HepG2 (cell line): ENCODE measurements around the gene CNR2. TPM values are rescaled to one million over a fixed set of nuclear protein-coding genes. Genes with fewer than 3 reads are reported as not detected.

ENCODE experiments used
- CBX5 ChIP-seq: sonication (generic); formaldehyde crosslinking; IDR thresholded peaks from 2 replicates; pipeline ENCODE4 v1.4.0; 2020; ENCODE audit warnings: missing genetic modification reagents, borderline replicate concordance
- MED13 ChIP-seq: sonication (generic); formaldehyde crosslinking; IDR thresholded peaks from 2 replicates; pipeline ENCODE4 v1.5.0; 2020; ENCODE audit warnings: missing genetic modification reagents
- NR2F2 ChIP-seq: IDR thresholded peaks from 2 replicates; pipeline ENCODE4 v1.6.1; 2012; ENCODE audit warnings: low read depth, inconsistent platforms, borderline replicate concordance
- NRL ChIP-seq: sonication (generic); formaldehyde crosslinking; IDR thresholded peaks from 2 replicates; pipeline ENCODE4 v1.5.0; 2020; ENCODE audit warnings: missing genetic modification reagents, mild to moderate bottlenecking, moderate library complexity, borderline replicate concordance
- PHF5A ChIP-seq: IDR thresholded peaks from one replicate; pipeline ENCODE4 v1.6.1; 2018; ENCODE audit warnings: low read depth, missing genetic modification reagents; ENCODE audit not compliant: unreplicated experiment
- SP140L ChIP-seq: sonication (generic); formaldehyde crosslinking; IDR thresholded peaks from 2 replicates; pipeline ENCODE4 v1.4.0; 2020; ENCODE audit warnings: missing genetic modification reagents, borderline replicate concordance
- ZFP91 ChIP-seq: sonication (generic); formaldehyde crosslinking; IDR thresholded peaks from 2 replicates; pipeline ENCODE4 v1.9.0; 2022; ENCODE audit warnings: missing genetic modification reagents, mild to moderate bottlenecking, borderline replicate concordance
- ZNF10 ChIP-seq: sonication (generic); formaldehyde crosslinking; IDR thresholded peaks from 2 replicates; pipeline ENCODE4 v1.4.0; 2020; ENCODE audit warnings: mild to moderate bottlenecking, low read depth, missing genetic modification reagents, borderline replicate concordance
- ZNF629 ChIP-seq: sonication (generic); formaldehyde crosslinking; conservative IDR thresholded peaks from 2 replicates; pipeline ENCODE4 v1.5.0; 2020; ENCODE audit warnings: missing genetic modification reagents
- ZNF749 ChIP-seq: sonication (generic); formaldehyde crosslinking; IDR thresholded peaks from 2 replicates; pipeline ENCODE4 v1.8.0; 2022; ENCODE audit warnings: mild to moderate bottlenecking, missing genetic modification reagents, moderate library complexity, borderline replicate concordance
- ZNF772 ChIP-seq: sonication (generic); formaldehyde crosslinking; IDR thresholded peaks from 2 replicates; pipeline ENCODE4 v1.5.0; 2020; ENCODE audit warnings: mild to moderate bottlenecking, missing genetic modification reagents
- polyA plus RNA-seq, 8 experiments: library from polyadenylated mRNA; depleted of rRNA in 3 of 8; stranded (reverse) in 7 of 8; unstranded in 1 of 8; fragments of >200 nt; fragmentation: Illumina TruSeq in 4 of 8; extraction: Trizol in 4 of 8; gene quantifications; 2 replicates each; pipeline versions ENCODE4 v1.2.1 to v1.2.3, GENCODE V29; 2011 to 2016; ENCODE audit warnings: low read depth in 4 of 8, missing spikeins in 1 of 8, mixed read lengths in 1 of 8; ENCODE audit not compliant: insufficient read depth in 1 of 8
- total RNA-seq, 5 experiments: library from RNA; depleted of rRNA; stranded (reverse); fragments of >200 nt; fragmentation: Illumina TruSeq; extraction: Trizol; gene quantifications; 2 replicates each; pipeline ENCODE4 v1.2.3, GENCODE V29; 2016; ENCODE audit warnings: low read depth in 1 of 5
- TF ChIP-seq, protein P1 (sequence below): IDR thresholded peaks from 2 replicates; pipeline ENCODE4 v1.6.1; 2012; ENCODE audit warnings: low read depth, low read length, improper control_type of control experiment
- TF ChIP-seq, protein P2 (sequence below): sonication (generic); formaldehyde crosslinking; conservative IDR thresholded peaks from 2 replicates; pipeline ENCODE4 v1.4.0; 2020; ENCODE audit warnings: missing genetic modification reagents
- TF ChIP-seq, protein P3 (sequence below): sonication (generic); formaldehyde crosslinking; IDR thresholded peaks from 2 replicates; pipeline ENCODE4 v1.4.0; 2020; ENCODE audit warnings: missing genetic modification reagents, borderline replicate concordance
- TF ChIP-seq, protein P4 (sequence below): sonication (generic); formaldehyde crosslinking; IDR thresholded peaks from 2 replicates; pipeline ENCODE4 v1.4.0; 2020; ENCODE audit warnings: low read depth, mild to moderate bottlenecking, missing genetic modification reagents

The CNR2 gene
- total and polyA plus RNA-seq, 2 of the 13 experiments (the other 11 are each of a cell fraction or from before 2014, with no cell fraction given) = not detected

GRCh38 chr1:23959461-23960290, 46.5 kb upstream of the CNR2 start, which contains the start of gene PNRC2 (continued):
- no peak for TF ChIP-seq ZNF10 (CRISPR knock-in tag)
- TF ChIP-seq, protein P1, sequence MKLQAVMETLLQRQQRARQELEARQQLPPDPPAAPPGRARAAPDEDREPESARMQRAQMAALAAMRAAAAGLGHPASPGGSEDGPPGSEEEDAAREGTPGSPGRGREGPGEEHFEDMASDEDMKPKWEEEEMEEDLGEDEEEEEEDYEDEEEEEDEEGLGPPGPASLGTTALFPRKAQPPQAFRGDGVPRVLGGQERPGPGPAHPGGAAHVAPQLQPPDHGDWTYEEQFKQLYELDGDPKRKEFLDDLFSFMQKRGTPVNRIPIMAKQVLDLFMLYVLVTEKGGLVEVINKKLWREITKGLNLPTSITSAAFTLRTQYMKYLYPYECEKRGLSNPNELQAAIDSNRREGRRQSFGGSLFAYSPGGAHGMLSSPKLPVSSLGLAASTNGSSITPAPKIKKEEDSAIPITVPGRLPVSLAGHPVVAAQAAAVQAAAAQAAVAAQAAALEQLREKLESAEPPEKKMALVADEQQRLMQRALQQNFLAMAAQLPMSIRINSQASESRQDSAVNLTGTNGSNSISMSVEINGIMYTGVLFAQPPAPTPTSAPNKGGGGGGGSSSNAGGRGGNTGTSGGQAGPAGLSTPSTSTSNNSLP = no peak
- TF ChIP-seq, protein P2, sequence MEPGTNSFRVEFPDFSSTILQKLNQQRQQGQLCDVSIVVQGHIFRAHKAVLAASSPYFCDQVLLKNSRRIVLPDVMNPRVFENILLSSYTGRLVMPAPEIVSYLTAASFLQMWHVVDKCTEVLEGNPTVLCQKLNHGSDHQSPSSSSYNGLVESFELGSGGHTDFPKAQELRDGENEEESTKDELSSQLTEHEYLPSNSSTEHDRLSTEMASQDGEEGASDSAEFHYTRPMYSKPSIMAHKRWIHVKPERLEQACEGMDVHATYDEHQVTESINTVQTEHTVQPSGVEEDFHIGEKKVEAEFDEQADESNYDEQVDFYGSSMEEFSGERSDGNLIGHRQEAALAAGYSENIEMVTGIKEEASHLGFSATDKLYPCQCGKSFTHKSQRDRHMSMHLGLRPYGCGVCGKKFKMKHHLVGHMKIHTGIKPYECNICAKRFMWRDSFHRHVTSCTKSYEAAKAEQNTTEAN (CRISPR knock-in tag) = no peak; the same call in 1 of the 2 replicates
- TF ChIP-seq CBX5 = peak; percentile 88; the same call in 1 of the 2 replicates
- peak; percentile 86; the same call in 1 of the 2 replicates for TF ChIP-seq ZFP91 (CRISPR knock-in tag)
- TF ChIP-seq, protein P3, sequence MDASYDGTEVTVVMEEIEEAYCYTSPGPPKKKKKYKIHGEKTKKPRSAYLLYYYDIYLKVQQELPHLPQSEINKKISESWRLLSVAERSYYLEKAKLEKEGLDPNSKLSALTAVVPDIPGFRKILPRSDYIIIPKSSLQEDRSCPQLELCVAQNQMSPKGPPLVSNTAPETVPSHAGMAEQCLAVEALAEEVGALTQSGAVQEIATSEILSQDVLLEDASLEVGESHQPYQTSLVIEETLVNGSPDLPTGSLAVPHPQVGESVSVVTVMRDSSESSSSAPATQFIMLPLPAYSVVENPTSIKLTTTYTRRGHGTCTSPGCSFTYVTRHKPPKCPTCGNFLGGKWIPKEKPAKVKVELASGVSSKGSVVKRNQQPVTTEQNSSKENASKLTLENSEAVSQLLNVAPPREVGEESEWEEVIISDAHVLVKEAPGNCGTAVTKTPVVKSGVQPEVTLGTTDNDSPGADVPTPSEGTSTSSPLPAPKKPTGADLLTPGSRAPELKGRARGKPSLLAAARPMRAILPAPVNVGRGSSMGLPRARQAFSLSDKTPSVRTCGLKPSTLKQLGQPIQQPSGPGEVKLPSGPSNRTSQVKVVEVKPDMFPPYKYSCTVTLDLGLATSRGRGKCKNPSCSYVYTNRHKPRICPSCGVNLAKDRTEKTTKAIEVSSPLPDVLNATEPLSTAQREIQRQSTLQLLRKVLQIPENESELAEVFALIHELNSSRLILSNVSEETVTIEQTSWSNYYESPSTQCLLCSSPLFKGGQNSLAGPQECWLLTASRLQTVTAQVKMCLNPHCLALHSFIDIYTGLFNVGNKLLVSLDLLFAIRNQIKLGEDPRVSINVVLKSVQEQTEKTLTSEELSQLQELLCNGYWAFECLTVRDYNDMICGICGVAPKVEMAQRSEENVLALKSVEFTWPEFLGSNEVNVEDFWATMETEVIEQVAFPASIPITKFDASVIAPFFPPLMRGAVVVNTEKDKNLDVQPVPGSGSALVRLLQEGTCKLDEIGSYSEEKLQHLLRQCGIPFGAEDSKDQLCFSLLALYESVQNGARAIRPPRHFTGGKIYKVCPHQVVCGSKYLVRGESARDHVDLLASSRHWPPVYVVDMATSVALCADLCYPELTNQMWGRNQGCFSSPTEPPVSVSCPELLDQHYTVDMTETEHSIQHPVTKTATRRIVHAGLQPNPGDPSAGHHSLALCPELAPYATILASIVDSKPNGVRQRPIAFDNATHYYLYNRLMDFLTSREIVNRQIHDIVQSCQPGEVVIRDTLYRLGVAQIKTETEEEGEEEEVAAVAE (CRISPR knock-in tag) = no peak; the same call in 1 of the 2 replicates
- TF ChIP-seq PHF5A (CRISPR knock-in tag) = no peak
- TF ChIP-seq NR2F2 = no peak; the same call in 1 of the 2 replicates
- TF ChIP-seq MED13 (CRISPR knock-in tag) = 0 out of 2 replicates have a peak, but pooled peaks have one; percentile 33
- TF ChIP-seq, protein P4, sequence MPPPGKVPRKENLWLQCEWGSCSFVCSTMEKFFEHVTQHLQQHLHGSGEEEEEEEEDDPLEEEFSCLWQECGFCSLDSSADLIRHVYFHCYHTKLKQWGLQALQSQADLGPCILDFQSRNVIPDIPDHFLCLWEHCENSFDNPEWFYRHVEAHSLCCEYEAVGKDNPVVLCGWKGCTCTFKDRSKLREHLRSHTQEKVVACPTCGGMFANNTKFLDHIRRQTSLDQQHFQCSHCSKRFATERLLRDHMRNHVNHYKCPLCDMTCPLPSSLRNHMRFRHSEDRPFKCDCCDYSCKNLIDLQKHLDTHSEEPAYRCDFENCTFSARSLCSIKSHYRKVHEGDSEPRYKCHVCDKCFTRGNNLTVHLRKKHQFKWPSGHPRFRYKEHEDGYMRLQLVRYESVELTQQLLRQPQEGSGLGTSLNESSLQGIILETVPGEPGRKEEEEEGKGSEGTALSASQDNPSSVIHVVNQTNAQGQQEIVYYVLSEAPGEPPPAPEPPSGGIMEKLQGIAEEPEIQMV (CRISPR knock-in tag) = peak; percentile 79
- TF ChIP-seq ZNF629 = no peak
- TF ChIP-seq ZNF749 (CRISPR knock-in tag) = no peak
- 0 out of 2 replicates have a peak, but pooled peaks have one; percentile 46 for TF ChIP-seq SP140L
- no peak; the same call in 1 of the 2 replicates for TF ChIP-seq NRL
- 0 out of 2 replicates have a peak, but pooled peaks have one; percentile 15 for TF ChIP-seq ZNF772 (CRISPR knock-in tag)
